GM12873 (cell line): Measurements from ENCODE around the gene STK32C.

Experiments used
- TF ChIP-seq, protein P1 (sequence below): IDR thresholded peaks from 2 replicates; pipeline ENCODE4 v1.5.1; 2012; ENCODE audit warnings: low read depth, mild to moderate bottlenecking, moderate library complexity, low read length, control low read depth; ENCODE audit not compliant: insufficient read depth; ENCODE audit errors: missing control alignments

STK32C gene

GRCh38 chr10:132302421-132303310 lies 5.1 kb downstream of the STK32C start:
- TF ChIP-seq, protein P1, sequence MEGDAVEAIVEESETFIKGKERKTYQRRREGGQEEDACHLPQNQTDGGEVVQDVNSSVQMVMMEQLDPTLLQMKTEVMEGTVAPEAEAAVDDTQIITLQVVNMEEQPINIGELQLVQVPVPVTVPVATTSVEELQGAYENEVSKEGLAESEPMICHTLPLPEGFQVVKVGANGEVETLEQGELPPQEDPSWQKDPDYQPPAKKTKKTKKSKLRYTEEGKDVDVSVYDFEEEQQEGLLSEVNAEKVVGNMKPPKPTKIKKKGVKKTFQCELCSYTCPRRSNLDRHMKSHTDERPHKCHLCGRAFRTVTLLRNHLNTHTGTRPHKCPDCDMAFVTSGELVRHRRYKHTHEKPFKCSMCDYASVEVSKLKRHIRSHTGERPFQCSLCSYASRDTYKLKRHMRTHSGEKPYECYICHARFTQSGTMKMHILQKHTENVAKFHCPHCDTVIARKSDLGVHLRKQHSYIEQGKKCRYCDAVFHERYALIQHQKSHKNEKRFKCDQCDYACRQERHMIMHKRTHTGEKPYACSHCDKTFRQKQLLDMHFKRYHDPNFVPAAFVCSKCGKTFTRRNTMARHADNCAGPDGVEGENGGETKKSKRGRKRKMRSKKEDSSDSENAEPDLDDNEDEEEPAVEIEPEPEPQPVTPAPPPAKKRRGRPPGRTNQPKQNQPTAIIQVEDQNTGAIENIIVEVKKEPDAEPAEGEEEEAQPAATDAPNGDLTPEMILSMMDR = no peak

GRCh38 chr10:132301371-132302330 lies 6.1 kb downstream of the STK32C start:
- TF ChIP-seq, protein P1 = no peak

GRCh38 chr10:132300582-132300981 lies 7.2 kb downstream of the STK32C start:
- TF ChIP-seq, protein P1 = no peak

DNA sequence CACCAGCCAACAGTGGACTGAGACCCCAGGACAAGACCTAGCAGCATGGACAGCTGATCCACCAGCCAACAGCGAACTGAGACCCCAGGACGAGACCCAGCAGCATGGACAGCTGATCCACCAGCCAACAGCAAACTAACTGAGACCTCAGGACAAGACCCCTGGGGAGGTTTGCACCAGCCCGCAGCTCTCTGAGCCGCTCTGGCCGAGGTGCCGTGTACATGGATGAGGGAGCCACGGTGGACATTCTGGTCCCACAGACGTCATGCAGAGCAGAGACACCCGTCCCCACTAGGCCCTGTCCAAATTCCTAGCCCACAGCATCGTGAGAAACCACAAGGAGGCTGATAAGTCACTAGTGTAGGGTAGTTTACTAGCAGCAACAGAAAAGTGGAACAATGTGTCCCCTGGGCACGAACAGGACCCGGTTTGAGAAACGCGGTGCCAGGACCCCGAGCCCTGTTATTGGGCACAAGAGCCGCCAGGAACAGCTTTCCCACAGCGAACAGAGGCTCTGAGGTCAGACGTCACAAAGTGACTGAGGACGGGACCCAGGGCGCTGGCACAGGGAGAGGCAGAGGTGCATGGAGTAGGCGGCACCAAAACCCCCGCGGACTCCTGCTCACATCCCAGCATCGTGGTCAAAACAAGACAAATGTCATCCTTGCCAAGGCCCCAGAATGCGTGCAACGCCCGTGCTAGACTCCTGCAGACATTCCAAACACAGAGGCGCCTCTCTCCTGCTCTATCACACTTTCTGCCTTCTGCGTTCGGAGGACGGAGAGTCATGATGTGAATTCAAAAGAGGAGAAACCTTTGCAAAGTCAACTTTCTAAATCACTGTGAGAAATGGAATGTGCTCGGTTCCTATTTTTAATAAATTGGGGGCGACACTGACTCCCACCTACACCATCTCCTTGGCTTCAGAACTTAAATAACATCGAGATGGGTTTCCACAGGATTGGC lies 8.1 kb downstream of the STK32C start:
- TF ChIP-seq, protein P1 = no peak

DNA sequence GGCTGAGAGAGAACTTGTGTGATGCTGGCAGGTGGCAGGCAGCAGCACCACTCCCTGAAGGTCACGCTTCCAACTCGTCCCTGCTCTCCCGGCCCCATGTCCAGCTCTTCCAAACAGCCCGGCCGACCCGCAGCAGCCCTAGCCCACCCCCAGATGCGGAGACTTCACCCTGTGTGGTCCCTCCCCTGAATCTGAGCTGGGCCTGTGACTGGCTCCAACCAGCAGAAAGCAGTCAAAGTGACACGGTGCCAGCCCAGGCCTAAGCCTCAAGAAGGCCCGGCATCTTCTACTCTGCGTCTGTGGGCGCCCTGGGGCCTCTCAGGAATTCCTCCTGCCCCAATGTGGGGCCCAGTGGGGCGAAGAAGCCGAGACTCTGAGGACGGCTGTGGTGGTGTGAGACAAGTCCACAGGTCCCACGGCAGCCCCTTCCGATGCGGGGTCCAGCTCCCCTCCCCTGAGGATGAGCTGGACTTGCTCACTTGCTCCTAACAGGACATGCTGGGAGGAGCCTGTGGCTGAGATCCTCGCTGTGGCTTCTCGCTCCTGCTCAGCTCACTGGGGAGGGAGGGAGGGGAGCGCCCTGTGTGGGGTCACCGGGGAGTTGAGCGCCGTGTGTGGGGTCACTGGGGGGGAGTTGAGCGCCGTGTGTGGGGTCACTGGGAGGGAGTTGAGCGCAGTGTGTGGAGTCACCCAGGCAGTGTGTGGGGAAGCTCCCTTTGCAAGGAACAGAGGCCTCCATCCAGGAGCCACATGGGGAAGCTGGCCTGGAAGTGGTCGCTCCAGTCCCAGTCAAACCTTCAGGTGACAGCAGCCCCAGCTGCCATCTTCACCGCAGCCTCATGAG lies 9.5 kb downstream of the STK32C start:
- TF ChIP-seq, protein P1 = no peak

DNA sequence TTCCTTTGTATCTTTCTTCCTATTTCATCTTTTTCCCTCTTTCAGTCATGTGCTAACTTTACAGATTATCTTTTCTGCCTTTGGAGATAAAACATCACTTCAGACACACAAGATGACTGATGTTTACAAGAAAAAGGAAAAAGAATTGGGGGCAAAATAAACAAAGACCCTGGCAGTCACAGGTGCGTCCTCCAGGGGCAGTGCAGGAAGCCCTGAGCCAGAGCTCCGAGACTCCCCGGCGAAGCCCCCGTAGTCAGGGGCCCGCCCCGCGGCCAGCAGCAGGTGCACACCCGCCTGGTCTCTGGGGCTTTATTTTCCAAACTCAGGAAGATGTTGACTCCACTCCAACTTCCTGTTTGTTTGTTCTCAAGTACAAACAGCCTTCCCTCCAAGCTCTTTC lies 10.2 kb downstream of the STK32C start:
- TF ChIP-seq, protein P1 = peak; percentile 16
